HG02943 (cell line): ENCODE results near the gene FBXO28.

Source experiments
- ATAC-seq: cut with Tn5 transposase; IDR thresholded peaks from one replicate; pipeline ENCODE4 v1.9.1; 2021; ENCODE audit warnings: mild to moderate bottlenecking, low read depth, moderate library complexity; ENCODE audit not compliant: unreplicated experiment

Gene FBXO28

DNA sequence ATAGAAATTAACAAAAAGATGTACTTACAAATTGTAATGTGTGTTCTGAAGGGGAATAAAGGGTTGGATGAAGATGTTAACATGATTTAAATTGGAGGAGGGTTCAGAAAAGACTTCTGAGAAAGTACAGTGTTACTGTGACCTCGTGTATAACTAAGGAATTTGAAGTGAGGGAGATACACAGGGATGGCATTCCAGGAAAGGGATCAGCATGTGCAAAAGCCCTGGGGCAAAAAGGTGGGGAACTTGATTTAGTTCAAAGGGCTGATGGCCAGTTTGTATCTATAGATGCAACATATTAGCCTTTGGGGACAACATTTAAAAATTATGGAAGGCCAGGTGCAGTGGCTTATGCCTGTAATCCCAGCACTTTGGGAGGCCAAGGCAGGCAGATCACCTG, 35.8 kb downstream of the FBXO28 start:
- no peak for ATAC-seq

DNA sequence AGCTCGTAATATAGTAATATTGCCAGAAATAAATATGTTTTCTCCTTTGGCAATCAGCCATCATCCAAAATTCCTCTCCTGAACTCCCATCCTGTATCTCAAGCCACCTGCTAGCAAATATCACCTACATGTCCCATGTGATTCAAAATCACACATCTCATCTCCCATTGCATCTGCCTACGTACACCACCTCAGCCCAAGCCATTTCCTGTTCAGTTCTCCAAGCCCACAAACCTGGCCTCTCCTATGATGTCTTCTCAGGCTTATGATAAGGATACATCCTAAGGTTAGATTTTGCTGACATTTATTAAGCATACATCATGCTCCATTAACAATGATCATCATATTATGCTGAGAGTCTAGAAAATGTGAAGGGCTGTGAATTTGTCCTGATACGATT, 37.2 kb downstream of the FBXO28 start:
- ATAC-seq, result no peak

DNA sequence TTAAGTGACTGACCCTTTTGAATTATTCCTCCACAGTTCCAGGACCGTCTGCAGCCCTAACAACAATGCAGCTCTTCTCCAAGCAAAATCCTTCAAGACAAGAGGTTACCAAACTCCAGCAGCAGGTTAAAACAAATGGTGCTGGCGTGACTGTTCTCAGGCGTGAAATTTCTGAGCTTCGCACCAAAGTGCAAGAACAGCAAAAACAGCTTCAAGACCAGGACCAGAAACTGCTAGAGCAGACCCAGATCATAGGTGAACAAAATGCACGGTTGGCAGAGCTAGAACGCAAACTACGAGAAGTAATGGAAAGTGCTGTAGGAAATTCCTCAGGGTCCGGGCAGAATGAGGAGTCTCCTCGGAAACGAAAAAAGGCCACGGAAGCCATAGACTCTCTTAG, 43.4 kb downstream of the FBXO28 start:
- no peak for ATAC-seq

DNA sequence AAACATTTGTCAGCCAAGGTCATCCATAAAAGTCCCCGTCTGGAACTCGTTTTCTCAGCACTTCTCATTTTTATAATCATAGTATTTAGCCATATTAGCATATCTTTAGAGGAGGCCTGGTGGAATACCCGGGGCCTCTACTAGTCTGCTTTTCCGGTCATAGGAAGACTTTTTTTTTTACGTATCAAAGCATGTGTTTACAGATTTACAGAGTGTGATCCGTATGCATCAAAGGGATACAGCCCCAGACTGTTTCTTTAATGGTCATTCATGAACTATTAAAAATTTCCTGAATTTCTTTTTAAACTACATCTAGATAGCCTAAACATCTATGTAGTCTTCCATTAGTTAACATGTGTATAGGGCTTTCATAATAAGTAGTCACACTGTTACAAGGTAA, 45.6 kb downstream of the FBXO28 start:
- no peak for ATAC-seq

DNA sequence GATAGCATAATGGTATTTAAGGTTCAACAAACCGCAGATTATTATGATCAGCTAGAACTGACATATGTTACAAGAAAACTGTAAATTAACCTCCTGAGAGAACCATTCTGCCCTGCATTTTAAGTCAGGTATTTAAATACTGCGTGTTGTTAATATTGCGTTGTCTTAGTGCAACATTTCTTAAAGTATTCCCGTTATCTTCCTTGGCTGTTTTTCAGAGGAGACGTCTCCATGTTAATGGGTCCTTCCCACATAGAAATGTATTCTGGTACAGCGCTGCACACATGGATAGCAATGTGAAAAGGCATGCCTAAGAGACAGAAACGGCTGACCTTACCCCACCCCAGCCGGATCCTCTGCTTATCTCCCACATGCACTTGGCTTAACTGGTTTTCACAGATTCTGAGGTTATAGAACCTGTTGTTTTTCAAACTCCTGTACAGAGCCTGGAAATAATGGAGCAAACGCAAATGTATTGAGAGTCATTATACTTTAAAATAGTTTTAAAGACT, 46.3 kb downstream of the FBXO28 start:
- ATAC-seq, result no peak

DNA sequence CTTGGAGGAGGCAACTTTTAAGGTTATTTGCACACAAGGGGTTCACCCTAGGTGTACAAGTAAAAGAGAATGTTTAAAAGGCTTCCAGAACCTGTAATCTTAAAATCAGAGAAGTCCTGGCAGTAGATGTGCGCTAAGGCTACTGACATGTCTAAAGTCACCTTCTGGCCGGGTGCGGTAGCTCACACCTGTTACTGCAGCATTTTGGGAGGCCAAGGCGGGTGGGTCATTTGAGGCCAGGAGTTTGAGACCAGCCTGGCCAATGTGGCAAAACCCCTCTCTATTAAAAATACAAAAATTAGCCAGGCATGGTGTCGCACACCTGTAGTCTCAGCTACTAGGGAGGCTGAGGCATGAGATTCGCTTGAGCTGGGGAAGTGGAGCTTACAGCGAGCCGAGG, 48.9 kb downstream of the FBXO28 start:
- ATAC-seq, result no peak

DNA sequence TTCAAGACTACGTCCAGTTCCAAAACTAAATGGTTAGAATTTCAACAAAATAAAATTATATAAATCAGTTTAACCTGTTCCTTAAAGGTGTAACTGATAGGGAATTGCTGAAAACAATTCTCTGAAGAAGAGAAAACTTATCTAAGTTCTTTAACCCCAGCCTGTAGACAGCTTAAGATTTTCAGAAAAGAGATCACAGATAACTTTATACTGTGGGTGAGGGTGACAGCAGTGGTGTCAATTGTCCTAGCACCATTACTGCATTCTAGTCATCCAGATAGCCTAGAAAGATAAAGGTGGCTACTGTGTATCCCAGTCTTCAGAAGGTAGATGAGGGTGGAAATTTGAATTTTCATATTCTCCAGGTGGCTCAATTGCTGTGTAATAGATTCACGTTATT, 49.4 kb downstream of the FBXO28 start:
- no peak for ATAC-seq

DNA sequence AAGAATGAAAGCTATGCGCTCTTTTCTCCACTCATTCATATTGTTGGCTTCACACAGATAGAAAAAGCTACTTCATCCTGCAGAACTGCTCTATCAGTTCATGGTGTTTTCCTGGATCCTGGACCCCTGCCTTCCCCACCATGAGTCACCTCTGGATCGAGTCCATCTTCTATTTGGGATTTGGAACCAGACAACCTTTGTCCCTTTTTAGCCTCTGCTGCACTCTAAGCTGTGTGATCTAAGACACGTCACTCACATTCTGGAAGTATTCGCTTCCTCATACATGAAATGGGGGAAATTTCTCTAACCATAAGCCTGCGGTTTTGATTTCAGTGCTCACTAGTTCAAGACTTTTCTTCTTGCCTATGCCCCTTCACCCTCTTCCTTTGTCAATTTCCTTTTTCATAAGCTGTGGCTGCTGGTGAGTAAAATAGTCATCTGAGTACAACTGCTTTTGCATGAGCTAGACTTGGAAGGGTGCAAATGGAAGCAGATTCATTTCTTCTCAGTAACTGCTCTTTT, 55.0 kb downstream of the FBXO28 start:
- peak; percentile 82 for ATAC-seq

DNA sequence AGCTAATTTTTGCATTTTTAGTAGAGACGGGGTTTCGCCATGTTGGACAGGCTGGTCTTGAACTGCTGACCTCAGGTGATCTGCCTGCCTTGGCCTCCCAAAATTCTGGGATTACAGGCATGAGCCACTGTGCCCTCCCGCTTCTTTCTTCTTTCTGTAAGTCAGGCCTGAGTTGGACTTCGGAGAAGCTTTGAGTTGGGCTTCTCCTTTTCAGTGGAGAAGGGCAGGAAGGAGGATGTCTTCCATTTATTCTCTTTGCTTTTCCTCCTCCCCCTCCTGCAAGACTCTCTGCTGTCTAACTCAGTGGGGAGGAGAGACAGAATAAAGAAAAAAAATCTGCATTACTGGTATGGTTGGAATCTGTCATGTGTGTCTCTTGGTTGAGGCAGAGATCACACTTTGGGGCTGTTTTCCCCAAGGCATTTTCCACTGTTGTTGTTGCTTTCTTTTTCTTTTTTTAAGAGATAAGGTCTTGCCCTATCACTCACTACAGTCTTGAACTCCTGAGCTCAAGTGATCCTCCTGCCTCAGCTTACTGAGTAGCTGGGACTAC, 55.9 kb downstream of the FBXO28 start:
- no peak for ATAC-seq

DNA sequence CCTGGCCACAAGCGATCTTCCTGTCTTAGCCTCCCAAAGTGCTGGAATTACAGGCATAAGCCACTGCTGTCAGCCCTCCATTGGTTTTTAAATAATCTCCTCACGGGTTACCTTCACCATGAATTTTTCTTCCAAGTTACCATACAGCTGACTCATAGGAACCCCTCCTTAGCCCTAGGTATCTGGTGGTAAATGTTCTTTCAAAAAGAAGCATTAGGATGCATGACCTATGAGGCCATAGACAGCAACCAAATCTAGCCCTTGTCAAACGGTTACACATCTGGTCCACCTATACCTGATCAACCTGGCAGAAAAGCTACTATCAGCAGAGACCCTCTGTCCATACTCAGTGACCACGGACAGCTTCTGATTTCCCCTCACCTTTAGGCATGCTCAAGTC, 56.4 kb downstream of the FBXO28 start:
- no peak for ATAC-seq

DNA sequence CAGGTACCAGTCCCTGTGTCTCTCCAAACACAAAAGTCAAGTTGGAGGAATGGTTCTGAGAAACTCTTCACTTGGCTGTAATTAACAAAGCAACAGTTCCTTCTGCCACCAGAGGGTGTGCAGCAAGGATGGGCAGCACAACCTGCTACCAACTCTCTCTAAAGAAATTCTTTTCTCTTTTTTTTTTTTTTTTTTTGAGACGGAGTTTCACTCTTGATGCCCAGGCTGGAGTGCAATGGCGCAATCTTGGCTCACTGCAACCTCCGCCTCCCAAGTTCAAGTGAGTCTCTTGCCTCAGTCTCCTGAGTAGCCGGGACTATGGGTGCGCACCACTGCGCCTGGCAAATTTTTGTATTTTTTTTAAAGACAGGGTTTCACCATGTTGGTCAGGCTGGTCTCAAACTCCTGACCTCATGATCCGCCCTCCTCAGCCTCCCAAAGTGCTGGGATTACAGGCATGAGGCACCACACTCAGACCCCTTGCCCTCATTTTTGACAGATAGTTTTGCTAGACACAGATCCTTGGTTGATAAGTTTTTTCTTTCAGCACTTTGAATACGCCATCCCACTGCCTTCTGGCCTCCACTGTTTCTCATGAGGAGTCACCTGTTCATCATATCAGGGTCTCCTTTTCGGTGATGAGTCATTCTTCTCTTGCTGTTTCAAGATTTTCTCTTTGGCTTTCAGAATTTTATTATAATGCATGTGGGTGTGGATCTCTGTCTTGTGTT, 57.0 kb downstream of the FBXO28 start:
- no peak for ATAC-seq

DNA sequence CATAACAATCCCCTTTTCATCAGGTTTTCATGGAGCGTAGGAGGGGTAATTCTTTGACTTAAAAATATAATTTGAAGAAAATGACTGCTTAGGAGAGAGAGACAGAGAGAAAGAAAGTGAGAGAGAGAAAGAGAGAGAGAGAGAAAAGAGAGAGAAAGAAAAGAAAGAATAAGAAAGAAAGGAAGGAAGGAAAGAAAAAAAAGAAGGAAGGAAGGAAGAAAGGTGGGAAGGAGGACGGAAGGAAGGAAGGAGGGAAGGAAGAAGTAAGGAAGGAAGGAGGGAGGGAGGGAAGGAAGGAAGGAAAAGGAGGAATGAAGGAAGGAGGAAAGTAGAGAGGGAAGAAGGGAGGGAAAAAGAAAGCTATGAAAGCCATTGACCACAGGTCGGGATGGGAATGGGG, 58.3 kb downstream of the FBXO28 start:
- ATAC-seq, result no peak

DNA sequence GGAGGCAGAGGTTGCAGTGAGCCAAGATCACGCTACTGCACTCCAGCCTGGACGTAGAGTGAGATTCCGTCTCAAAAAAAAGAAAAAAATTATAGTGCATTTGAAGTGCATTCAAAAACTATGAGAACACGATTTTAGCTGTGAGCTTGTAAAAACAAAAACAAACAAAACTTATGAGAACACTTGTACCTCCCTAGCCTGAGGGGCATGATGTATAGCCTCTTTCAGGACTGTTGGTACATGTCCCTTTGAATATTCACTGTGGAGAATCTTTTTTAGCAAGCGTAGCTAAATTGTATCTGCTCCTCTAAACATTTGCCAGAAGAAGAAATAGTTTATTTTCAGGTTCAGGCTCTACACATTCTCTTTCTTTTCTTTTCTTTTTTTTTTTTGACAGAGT, 59.6 kb downstream of the FBXO28 start:
- ATAC-seq, result no peak

DNA sequence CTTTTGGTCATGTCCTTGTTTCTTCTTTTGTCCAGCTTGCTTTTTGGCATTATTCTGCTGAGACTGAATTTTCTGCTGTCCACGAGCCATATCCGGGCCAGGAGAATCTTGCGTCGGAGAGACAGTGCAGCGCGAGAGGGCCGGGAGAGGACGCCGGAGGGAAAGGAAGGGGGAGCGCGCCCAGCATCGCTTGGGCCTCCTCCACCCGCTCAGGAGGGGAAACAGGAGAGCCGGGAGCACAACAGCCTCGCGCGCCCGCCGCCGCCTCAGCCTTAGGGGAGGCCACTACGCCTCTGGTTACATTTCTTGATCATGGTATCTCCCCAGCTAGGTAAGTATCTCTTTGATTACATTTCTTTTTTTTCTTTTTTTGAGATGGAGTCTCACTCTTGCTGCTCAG, 61.7 kb downstream of the FBXO28 start:
- no peak for ATAC-seq

DNA sequence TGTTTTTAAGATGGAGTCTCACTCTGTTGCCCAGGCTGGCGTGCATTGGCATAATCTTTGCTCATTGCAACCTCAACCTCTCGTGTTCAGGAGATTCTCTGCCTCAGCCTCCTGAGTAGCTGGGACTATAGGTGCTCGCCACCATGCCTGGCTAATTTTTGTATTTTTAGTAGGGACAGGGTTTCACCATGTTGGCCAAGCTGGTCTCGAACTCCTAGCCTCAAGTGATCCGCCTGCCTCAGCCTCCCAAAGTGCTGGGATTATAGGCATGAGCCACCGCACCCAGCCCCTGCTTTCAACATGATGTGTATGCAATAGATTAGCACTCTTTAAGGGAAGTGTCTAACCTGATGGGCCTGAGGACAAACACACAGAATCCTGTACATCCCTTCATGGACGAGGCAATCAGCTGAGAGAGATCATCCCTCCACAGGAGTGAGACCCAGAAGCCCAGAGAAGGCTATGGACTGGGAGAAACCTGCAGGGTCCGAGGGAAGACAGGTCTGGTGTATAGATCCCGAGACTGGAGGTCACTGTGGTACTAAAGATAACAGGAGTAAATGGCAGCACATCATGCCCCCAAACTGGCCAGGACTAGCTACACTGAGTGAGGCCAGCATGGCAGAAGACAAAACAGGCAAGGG, 63.6 kb downstream of the FBXO28 start:
- ATAC-seq, result no peak

DNA sequence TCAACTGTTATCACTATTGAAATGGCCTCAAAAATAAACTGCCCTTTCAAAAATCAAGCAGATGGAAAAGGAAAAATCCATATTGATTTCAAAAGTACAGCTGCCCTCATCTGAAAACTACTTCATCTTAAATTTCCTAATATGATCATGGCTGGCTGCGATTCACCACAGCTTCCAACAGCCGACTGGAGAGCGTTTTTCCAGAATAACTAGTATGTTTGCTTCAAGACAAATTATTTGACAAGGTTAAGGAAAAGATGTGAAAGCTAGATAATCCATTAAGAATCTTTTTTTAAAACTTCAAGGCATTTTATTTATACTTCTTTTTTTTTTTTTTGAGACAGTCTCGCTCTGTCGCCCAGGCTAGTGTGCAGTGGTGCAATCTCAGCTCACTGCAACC, 65.0 kb downstream of the FBXO28 start:
- ATAC-seq, result no peak

DNA sequence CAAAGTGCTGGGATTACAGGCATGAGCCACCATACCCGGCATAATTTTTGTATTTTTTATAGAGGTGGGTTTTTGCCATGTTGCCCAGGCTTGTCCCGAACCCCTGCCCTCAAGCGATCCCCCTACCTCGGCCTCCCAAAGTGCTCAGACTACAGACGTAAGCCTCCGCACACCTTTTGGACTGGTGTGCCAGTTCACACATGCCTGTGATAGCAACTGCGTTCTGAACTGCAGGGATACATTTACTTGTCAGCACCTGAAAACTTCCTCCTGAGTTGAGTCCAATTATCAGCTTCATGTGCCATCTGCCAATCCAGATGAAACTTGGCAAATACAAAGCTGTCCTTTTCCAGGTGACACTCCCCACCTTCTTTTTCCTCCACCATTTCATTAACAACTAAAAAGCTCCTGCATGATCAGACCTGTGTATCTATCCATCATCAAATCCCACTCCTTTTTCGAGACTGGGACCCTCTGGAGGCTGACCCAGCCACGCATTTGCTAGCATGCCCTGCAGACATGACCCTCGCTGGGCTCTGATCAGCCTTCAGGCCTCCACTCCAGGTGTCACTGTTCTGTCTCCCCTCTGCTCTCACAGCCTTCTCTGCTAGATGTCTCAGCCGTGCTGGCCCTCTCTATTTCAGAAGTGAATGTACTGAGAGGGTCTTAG, 67.0 kb downstream of the FBXO28 start:
- ATAC-seq, result no peak

DNA sequence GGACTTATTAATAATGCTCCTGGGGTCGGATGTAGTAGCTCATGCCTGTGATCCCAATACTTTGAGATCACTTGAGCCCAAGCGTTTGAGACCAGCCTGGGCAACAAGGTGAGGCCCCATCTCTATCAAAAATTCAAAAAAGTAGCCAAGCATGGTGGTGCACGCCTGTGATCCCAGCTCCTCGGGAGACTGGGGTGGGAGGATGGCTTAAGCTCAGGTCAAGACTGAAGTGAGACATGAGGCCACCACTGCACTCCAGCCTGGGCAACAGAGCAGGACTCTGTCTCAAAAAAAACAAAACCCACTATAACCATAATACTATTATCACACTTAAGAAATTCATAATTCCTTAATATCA, 67.5 kb downstream of the FBXO28 start:
- no peak for ATAC-seq

DNA sequence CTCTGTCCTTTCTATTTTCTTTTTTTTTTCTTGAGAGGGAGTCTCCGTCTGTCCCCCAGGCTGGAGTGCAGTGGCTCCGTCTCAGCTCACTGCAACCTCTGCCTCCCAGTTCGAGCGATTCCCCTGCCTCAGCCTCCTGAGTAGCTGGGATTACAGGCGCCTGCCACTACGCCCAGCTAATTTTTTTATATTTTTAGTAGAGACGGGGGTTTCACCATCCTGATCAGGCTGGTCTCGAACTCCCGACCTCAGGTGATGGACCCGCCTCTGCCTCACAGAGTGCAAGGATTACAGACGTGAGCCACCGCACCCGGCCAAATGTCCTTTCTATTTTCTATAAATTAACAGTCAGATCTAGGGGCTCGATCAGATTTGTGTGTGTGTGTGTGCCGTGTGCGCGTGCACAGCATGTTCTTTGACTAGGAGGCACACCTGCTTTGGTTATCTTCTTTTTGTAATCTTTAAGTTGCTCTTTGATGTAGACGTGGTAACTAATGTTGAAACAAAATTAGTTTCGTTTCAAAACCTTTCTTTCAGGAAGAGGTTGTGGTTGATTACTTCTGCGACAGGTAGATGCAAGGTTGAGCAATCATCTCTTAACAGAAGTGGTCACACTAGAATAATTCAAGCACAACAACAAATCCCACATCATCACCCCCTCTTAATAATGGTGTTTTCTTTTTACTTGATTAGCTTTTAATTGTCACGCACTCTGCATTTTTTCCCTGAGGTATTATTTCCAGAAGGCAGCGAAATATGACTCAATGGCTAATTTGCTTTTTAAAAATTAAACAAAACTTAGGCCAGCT, 68.3 kb downstream of the FBXO28 start:
- ATAC-seq, result peak; percentile 42

DNA sequence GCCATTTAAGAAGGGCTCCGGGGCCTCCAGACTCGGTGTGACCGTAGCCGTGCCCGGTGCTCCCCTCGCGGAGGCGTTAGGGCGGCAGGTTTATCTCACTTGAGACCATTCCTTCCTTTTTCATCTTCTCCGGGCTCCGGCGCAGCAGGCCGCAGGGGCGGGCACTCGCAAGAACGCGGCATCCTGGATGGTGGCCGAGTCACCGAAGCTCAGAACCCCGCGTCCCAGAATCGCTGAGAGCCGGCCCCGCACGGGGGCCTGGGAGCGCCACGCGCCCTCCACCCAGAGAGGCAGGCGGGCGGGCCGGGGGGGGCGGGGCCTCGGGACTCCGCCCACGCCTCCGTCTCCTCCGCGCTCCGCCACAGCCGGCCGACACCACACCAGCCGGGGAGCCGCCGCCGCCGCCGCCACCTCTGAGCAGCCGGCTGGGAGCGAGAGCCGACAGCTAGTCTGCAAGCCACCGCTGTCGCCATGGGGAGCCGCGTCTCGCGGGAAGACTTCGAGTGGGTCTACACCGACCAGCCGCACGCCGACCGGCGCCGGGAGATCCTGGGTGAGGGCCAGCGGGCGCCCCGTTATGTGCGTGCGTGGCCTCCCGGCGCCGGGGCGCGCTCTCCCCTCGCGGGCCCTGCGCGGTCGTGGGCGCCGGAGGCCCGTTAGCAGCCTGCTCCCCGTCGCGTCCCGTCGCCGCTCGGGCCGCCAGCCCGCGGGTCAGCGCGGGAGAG, 69.1 kb downstream of the FBXO28 start, which contains the start of gene DEGS1:
TSS of gene DEGS1 (plus strand) at position 375 of the 725 bp plus-strand sequence. CDS start at position 472, 97 bp downstream.
- ATAC-seq, result peak; percentile 68
